ENCODE measurements around the gene BIK.
"Not testable (repeated sequence)": the region's sequence is repeated elsewhere in the genome, so short reads cannot be mapped to it uniquely, and the experiment has no call there.

BIK gene

DNA sequence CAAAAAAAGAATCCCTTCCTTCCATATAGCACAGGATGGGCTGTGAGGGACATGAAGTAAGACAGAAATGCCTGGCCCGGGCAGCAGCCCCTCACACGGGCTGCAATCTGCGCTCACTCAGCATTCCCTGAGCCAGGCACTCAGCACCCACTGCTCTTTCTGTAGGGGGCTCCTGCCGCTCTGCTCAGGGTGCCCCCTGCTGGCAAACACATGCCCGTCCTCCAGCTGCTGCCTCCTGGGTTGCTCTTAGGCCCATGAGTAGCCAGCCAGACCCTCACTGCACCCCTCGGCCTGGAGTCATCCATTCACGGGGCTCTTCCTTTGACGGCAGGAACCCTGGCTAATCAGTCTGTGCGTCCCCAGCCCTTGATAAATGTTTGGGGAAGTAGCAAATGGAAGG, 25.7 kb downstream of the BIK start:
- DNase-seq (ENCODE audit: low spot score) = peak; percentile 46

GRCh38 chr22:43136801-43137200, 26.3 kb downstream of the BIK start:
- no peak for DNase-seq (ENCODE audit: low spot score)

GRCh38 chr22:43142880-43143562, 32.5 kb downstream of the BIK start, which contains the start of gene MCAT:
Gene MCAT (minus strand): TSS chr22:43143398. CDS start chr22:43143348, 50 bp downstream.
- peak; percentile 82 for DNase-seq (ENCODE audit: low spot score)

GRCh38 chr22:43144949-43145348, 34.4 kb downstream of the BIK start:
- no peak for DNase-seq (ENCODE audit: low spot score)

DNA sequence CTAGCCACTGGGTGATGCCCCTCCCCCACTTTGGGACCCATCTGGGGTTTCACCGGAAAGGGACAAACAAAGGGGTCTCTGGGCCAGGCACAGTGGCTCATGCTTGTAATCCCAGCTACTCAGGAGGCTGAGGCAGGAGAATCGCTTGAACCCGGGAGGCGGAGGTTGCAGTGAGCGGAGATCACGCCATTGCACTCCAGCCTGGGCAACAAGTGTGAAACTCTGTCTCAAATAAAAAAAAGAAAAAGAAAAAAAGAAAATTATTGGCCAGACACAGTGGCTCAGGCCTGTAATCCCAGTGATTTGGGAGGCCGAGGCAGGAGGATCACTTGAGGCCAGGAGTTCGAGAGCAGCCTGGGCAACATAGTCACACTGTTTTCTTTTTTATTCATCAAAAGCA, 34.8 kb downstream of the BIK start:
- not testable (repeated sequence) for DNase-seq (ENCODE audit: low spot score)

GRCh38 chr22:43146332-43146731, 35.8 kb downstream of the BIK start:
- DNase-seq (ENCODE audit: low spot score) = not testable (repeated sequence)

DNA sequence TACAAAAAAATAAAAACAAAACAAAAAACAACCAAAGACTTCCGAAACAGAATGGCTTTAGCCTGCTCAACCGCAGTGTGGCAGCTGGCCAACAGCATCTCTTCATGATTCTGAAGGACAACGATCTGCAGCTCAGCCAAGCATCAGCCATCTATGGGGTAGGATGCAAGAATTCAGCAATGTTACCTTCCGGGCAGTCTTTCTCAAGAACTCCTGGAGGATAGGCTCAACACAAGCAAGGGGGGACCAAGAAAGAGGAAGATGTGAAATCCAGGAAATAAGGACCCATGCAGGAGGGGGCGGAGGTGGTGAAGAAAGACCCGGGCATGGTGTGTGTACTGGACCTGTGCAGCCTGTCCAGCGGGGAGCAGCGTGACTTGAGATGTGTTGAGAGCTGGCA, 37.3 kb downstream of the BIK start:
- DNase-seq (ENCODE audit: low spot score) = no peak

DNA sequence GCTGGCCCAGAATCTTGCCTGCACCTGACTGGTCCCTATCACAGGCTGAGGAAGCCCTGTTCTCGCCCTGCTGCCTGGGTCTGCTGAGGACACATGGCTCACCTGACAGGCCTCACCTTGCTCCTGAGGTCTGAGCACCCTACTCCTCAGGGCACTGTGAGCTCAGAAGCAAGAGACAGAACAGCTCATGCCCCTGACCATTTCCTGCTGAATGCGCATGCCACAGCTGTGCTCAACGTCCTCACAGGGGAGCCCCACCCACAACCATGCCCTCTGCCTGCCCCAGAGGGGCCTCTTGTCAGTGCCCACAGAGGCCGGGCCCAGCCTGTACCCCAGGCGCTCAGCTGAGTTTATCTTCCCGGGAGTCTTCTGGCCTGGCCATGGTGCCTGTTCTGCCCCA, 38.0 kb downstream of the BIK start:
- no peak for DNase-seq (ENCODE audit: low spot score)

DNA sequence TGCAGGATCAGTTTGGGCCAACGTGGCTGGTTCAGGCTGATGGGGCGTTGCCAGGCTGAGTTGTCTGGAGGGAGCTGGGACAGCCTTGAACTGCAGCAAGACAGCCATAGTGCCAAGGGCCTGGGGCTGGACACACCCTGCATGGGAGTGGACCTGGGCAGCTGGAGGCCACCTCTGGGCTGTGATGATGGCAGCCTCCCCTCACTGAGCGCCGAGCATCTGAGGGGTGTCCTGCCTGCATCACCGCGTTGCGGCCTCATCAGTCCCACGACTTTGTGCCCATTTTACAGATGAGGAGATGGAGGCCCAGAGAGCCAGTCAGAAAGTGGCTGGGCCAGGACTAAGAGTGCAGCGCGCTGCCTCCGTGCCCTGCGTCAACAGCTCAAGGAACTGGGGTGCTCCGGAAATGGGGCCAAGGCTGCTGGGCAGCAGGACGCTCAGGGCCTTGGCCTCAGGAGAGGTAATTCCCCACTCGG, 40.2 kb downstream of the BIK start:
- no peak for DNase-seq (ENCODE audit: low spot score)

- DNase-seq (ENCODE audit: low spot score) = peak; percentile 72
These were observed 40.9 kb downstream of the BIK start, which contains the start of gene TSPO for GRCh38 chr22:43151251-43152002. Gene TSPO (plus strand): TSS chr22:43151559. CDS start chr22:43159239, 7,680 bp downstream.

GRCh38 chr22:43152003-43152356, 41.4 kb downstream of the BIK start:
- DNase-seq (ENCODE audit: low spot score) = no peak

DNA sequence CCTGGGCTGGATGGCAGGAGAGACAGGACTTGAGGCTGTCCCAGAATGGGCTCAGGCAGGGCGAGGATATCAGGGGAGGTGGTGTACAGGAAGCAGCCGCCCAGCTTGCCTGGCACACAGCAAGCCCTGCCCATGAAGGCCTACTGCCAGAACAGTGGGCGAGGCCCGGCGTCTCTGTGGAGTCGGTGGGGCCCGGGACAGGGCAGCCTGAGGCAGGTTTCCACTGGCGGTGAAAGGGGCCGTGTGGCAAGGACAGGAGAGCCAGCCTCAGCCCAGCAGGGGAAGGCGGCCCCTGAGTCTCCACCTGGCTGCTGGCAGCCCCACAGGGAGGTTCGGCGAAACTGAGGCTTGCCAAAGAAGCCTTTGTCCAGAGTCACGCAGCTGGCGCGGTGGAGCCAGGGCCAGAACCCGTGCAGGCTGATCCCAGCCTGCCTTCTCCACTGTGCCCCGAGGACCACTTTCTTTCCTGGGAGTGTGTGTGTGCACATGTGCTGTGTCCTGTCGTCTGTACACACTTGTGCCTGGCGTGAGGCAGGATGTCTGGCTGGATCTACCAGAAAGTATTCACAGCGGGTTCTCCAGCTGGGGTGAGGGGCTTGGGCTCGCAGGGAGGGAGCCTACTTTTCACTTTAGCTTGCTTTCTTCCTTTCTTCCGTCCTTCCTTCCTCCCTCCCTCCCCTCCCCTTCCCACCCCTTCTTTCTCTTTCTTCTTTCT, 42.0 kb downstream of the BIK start:
- DNase-seq (ENCODE audit: low spot score) = peak; percentile 89

GRCh38 chr22:43153899-43154298, 43.3 kb downstream of the BIK start:
- no peak for DNase-seq (ENCODE audit: low spot score)

GRCh38 chr22:43154887-43155536, 44.5 kb downstream of the BIK start:
- no peak for DNase-seq (ENCODE audit: low spot score)

- DNase-seq (ENCODE audit: low spot score) = no peak
These were observed 45.2 kb downstream of the BIK start for GRCh38 chr22:43155789-43156188.

DNA sequence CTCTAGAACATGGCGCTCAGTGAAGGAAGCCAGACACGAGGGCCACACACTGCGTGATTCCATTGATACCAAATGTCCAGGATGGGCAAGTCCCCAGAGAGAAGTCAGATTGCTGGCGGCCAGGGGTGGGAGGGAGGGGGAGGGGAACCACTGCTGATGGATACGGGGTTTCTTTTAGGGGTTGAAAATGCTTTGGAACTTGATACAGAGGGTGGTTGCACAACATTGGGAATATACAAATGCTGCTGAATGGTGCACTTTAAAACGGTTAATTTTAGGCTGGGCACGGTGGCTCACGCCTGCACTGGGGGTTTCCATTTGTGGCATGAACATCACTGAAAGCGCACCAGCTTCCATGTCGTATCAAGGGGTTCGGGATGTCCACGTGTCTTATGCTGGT, 45.9 kb downstream of the BIK start:
- no peak for DNase-seq (ENCODE audit: low spot score)

DNA sequence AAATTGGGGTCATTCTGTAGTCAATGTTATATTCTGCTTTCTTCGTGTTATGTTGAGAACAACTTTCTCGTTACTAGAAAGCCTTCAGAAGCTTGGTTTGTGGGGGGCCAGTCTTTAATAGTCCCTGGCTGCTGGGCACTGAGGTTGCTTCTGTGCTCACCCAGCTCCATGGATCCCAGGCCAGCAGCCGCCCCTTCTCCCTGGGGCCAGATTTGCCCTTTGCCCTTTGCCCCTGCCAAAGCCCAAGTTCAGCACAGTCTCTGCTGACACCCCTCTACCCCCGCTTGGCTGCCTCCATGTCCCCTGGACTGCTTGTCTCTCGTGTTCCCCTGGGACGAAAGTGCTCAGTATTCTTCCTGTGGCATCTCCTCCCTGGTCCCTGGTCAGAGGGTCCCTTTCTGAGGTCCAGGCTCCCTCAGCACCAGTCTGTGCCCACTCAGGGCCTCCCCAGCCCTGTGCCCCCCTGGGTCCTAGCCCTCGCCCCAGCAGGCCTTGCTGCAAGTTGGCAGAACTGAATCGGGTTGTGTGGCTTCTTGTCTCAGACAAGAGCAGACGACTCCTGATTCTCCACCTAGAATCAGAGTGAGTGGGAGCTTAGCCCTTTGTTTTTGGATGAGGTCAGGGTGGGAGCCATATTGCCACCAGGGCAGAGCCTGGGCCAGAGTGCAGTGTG, 47.5 kb downstream of the BIK start:
- DNase-seq (ENCODE audit: low spot score) = no peak

GRCh38 chr22:43158778-43159483, 48.4 kb downstream of the BIK start:
- DNase-seq (ENCODE audit: low spot score) = no peak

GRCh38 chr22:43159484-43160178, 49.1 kb downstream of the BIK start:
- no peak for DNase-seq (ENCODE audit: low spot score)

DNA sequence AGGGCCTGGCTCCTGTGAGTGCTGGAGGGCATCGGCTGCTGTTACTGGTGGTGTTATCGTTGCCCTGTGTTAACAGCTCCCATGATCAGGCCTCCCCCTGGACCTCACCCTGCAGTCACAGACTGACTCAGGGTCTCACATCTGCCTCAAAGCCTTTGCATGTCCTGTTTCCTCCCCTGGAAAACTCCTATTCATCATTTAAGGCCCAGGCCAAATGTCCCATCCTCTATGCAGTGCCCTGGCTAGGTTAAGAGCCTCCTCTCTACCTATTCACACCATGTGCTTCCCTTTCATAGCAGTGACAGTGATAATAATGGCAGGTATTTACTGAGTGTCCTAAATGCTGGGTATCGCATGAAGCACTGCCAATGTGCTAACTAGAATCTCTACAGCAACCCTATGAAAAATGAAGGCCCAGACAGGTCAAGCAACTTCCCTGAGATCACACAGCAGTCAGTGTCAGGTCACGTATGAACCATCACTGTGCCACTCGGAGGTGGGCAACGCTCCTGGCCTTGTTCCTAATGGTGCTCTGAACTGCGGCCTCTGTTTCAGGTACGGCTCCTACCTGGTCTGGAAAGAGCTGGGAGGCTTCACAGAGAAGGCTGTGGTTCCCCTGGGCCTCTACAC, 50.1 kb downstream of the BIK start:
- DNase-seq (ENCODE audit: low spot score) = no peak
